Astrocyte of the cerebellum (primary cell): ENCODE measurements around the gene RNF130.
A peak's percentile ranks its signal among the peaks of the same experiment; 100 is the strongest.

Experiments used
- DNase-seq: peaks from one replicate; pipeline ENCODE4 v3.0.0-alpha.2; 2011; ENCODE audit warnings: low read depth
- H3K4me3 ChIP-seq: 2 replicates; pipeline ENCODE4 v1.5.1; 2011; ENCODE audit warnings: mild to moderate bottlenecking, low read depth, low read length, moderate library complexity
- CTCF ChIP-seq: IDR thresholded peaks from 2 replicates; pipeline ENCODE4 v1.5.1; 2012; ENCODE audit warnings: low read length, low read depth, moderate library complexity, mild to moderate bottlenecking; ENCODE audit errors: missing control alignments
- in situ Hi-C: cut with HindIII; loops from 2 replicates; pipeline ENCODE4 v1.10.0; 2017; ENCODE audit warnings: low sequenced_read_pairs

RNF130 gene

GRCh38 chr5:179912951-179913350 is 158.6 kb downstream of the RNF130 start:
- no peak overlapping the region for H3K4me3 ChIP-seq
- in situ Hi-C loops: no loop called here
- no peak for DNase-seq
- TF ChIP-seq CTCF: no peak

GRCh38 chr5:179912386-179912785 is 159.2 kb downstream of the RNF130 start:
- in situ Hi-C loops: no loop called here
- no peak for DNase-seq
- TF ChIP-seq CTCF: no peak

GRCh38 chr5:179909224-179909623 is 162.3 kb downstream of the RNF130 start:
- in situ Hi-C loops: no loop called here
- H3K4me3 ChIP-seq: no peak overlapping the region
- DNase-seq: no peak
- TF ChIP-seq CTCF: no peak

More at GRCh38 chr5:179912386-179912785, 159.2 kb downstream of the RNF130 start:
- H3K4me3 ChIP-seq: no peak overlapping the region

- in situ Hi-C loops: no loop called here
- no peak overlapping the region for H3K4me3 ChIP-seq
- no peak for DNase-seq
- TF ChIP-seq CTCF: peak; percentile 25
Measured at GRCh38 chr5:179908528-179908927, 163.0 kb downstream of the RNF130 start.

- in situ Hi-C loops: no loop called here
- peak; percentile 4 for TF ChIP-seq CTCF
- peak within 1 kb of the TSS; percentile 65 for H3K4me3 ChIP-seq
- DNase-seq: no peak
Measured at GRCh38 chr5:179907556-179908324, 163.8 kb downstream of the RNF130 start, which contains the start of gene TBC1D9B. Gene TBC1D9B, minus strand, starts transcription at chr5:179907897. Its CDS starts 76 bp downstream, at chr5:179907821.

GRCh38 chr5:179906795-179907555 is 164.6 kb downstream of the RNF130 start:
- in situ Hi-C loops: no loop called here
- TF ChIP-seq CTCF: no peak
- peak overlapping the region; percentile 65 for H3K4me3 ChIP-seq
- DNase-seq: no peak
